ENCODE measurements around the gene NKX2-2.
"Not testable (repeated sequence)": the region's sequence is repeated elsewhere in the genome, so short reads cannot be mapped to it uniquely, and the experiment has no call there.

Gene NKX2-2

DNA sequence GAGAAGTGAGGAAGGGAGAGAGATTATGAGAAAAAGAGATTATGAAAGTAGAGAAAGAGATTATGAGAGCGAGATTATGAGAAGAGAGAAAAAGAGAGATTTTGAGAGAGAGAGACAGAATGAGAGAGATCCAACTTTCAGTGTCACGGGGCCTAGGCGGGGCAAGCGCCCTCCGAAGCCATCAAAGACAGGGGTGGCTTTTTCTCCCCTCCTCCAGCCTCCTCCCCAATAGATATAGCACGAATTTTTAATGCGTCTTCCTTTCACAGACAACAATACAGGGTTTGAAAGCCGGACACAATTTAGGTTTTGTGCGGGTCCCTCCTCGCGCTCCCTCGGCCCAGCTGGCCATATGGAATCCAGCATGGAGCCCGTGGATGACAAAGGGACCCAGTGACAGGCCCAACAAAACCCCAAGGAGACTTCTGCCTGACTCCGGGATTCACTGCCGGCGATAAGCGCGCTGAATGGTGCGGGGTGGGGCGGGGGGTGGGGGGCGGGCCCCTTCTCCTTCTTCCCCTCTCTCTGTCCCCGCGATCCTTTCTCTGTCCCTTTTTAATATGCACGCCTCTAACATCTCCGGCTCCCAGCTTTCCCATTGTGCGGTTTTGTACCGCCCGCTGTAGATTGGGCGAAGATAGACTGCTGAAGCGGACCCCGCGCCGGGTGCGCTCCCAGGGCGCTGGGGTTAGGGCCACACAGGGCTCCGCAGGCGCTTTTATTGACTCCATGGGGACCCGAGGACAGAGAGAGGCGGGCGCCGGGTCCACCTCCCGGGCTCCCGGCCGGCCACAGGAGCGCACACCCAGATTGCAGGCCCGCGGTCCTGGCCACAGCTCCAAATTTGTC, 5.4 kb downstream of the NKX2-2 start:
- DNase-seq = no peak

GRCh38 chr20:21507400-21508229, 6.2 kb downstream of the NKX2-2 start:
- no peak for DNase-seq

GRCh38 chr20:21505810-21506530, 7.9 kb downstream of the NKX2-2 start:
- peak; percentile 71 for DNase-seq

DNA sequence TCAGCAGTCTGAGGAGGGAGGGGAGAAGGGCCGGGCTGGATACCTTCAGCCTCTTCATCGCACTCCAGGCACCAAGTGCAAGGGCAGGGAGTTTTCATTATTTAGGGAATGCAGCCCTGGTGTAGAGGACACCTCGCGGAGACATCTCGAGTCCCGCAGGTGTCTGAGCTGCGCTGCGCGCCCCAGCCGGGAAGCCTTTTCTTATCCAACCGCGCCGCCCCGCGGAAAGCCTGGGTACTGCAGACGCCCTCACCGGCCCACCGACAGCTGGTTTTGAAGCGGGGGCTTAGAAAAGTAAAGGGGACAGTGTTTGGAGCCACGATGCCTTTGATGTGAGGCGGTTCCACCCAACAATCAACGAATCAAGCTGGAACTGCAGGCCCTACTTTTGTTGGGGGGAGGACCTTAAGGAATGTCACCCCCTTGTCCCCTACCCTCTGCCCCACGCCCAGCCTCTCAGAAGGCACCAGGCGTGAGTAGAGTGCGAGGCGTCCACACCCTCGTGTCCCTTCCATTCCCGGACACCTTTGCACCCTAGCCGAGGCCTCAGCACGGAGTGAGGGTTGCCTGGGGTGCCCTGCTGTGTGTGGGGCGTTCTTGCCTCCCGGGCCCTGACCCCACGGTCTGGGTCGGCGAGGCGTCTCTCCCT, 8.6 kb downstream of the NKX2-2 start:
- DNase-seq = peak; percentile 78

DNA sequence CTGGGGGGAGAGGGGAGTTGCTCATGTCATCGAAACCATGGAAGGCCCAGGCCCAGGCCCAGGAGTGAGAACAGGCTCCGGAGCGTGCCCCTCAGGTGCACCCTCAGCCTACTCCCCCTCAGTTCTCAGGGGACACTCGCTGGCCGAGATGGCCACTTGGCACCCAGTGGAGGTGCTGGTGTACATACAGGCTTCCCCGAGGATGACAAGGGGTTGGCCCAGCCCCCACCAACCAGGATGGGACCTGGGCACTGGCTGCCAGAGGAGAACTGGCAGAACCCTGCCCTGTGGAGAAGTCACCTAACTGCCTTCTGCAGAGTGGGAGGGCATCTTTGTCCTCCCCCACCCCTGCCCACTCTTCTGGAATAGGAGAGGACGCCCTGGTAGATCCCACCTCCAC, 9.5 kb downstream of the NKX2-2 start:
- DNase-seq = no peak

- DNase-seq = no peak
Measured at GRCh38 chr20:21503345-21503744, 10.5 kb downstream of the NKX2-2 start.

- DNase-seq = no peak
Measured at GRCh38 chr20:21501184-21501583, 12.7 kb downstream of the NKX2-2 start.

DNA sequence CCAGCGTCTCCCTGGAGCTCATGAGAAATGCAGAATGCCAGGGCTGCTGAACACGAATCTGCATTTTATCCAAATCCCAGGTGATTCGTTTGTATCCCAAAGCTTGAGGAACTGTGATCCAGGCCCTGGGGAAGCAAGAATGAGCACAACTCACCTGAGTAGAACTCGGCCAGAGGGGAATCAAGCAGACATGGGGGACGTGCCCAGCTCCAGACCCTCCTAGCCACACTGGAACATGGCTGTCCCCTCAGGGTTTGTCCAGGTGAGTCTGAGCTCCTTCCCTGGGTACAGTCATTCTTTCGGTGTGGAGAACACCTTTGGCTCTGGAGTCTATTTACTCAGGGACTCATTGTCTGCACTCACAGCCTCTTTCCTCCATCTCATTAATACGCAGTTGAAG, 13.3 kb downstream of the NKX2-2 start:
- no peak for DNase-seq

GRCh38 chr20:21499641-21500040, 14.2 kb downstream of the NKX2-2 start:
- DNase-seq = no peak

- no peak for DNase-seq
Measured at GRCh38 chr20:21498635-21499034, 15.2 kb downstream of the NKX2-2 start.

GRCh38 chr20:21498195-21498594, 15.7 kb downstream of the NKX2-2 start:
- DNase-seq = no peak

- DNase-seq = no peak
Measured at GRCh38 chr20:21496452-21496851, 17.4 kb downstream of the NKX2-2 start.

DNA sequence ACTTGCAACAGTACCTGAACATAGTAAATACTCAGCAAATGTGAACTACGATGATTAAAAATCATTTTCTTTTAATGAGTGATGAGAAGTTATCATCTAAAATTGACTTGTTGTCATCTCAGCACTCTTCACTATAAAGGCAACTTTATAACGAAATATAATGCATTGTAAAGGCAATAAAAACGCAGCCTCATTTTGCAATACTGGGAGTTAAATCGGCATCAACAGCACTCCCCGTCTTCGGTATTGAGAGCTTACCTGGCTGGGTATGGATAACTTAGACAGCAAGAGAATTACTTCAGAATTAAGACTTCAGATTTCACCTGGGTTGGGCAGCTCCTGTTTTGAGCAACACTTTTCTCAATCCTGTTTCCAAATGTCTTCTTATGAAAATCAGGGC, 20.8 kb downstream of the NKX2-2 start:
- DNase-seq = no peak

DNA sequence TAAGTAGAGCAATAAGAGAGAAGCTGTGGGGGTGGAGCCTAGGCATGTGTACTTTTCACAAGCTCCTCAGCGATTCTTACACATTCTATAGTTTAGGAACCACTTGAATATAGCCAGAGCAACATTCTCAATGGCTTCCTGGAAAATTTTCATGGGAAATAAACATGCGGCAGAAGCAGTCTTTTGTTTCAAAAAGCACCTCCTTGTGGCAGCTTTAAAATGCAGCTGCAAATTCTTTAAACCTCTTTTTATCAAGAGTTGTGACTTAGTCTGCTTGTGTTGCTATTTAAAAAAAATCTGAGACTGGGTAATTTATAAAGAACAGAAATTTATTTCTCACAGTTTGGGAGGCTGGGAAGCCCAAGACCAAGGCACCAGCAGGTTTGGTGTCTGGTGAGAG, 23.8 kb downstream of the NKX2-2 start:
- no peak for DNase-seq

DNA sequence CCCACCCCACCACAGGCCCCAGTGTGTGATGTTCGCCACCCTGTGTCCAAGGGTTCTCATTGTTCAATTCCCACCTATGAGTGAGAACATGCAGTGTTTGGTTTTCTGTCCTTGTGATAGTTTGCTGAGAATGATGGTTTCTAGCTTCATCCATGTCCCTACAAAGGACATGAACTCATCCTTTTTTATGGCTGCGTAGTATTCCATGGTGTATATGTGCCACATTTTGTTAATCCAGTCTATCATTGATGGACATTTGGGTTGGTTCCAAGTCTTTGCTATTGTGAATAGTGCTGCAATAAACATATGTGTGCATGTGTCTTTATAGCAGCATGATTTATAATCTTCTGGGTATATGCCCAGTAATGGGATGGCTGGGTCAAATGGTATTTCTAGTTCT, 33.7 kb downstream of the NKX2-2 start:
- DNase-seq = not testable (repeated sequence)

- DNase-seq = no peak
Measured at GRCh38 chr20:21465799-21466198, 48.1 kb downstream of the NKX2-2 start.

- DNase-seq = no peak
Measured at GRCh38 chr20:21464916-21465315, 48.9 kb downstream of the NKX2-2 start.

Data from CD4-positive, alpha-beta T cell treated with Interleukin-10 for 1 hour (primary cell).